Naive thymus-derived CD4-positive, alpha-beta T cell (primary cell): ENCODE results near the gene COL1A2. TPM values are rescaled to one million over a fixed set of nuclear protein-coding genes. Genes with fewer than 3 reads are reported as not detected.

Source experiments
- ATAC-seq: fragments of 150-1000 bp; cut with Tn5 transposase; 2 replicates; pipeline ENCODE4 v1.10.0; 2021; ENCODE audit warnings: mild to moderate bottlenecking, moderate library complexity
- CTCF ChIA-PET: fragments of 350-600 bp; sonication (Branson Sonifier 250); formaldehyde crosslinking; loops from one replicate; lab custom pipeline; 2021; ENCODE audit warnings: antibody characterized with exemption; lab: Charles Lee
- POLR2A ChIA-PET: fragments of 350-600 bp; sonication (Branson Sonifier 250); formaldehyde crosslinking; loops from one replicate; lab custom pipeline; 2021; ENCODE audit warnings: antibody characterized with exemption, inconsistent platforms; lab: Charles Lee
- DNase-seq, 9 donors: peaks; one replicate each; pipeline versions ENCODE4 v3.0.0 to v3.0.0-alpha.2; 2020 to 2022; ENCODE audit warnings: mixed read lengths in 1 of 9
- H3K27ac ChIP-seq: one replicate; pipeline ENCODE4 v1.7.0; 2013; ENCODE audit warnings: mild to moderate bottlenecking, low read depth, low read length, moderate library complexity
- H3K27me3 ChIP-seq, 2 donors: one replicate each; pipeline ENCODE4 v1.7.0; 2013; ENCODE audit warnings: low read length in 2 of 2, mild to moderate bottlenecking in 2 of 2, moderate library complexity in 2 of 2; ENCODE audit not compliant: control insufficient read depth in 2 of 2, insufficient read depth in 2 of 2
- H3K36me3 ChIP-seq, 3 experiments: 1 replicate in 2 of 3; 2 replicates in 1 of 3; pipeline ENCODE4 v1.7.0; 2013; ENCODE audit warnings: low read length in 3 of 3, mild to moderate bottlenecking in 3 of 3, moderate library complexity in 1 of 3; ENCODE audit not compliant: insufficient read depth in 3 of 3, control insufficient read depth in 2 of 3
- H3K4me1 ChIP-seq, 2 donors: one replicate each; pipeline ENCODE4 v1.7.0; 2013; ENCODE audit warnings: low read length in 2 of 2, mild to moderate bottlenecking in 2 of 2, moderate library complexity in 1 of 2; ENCODE audit not compliant: control insufficient read depth in 2 of 2, insufficient read depth in 2 of 2
- H3K4me3 ChIP-seq: 2 replicates; pipeline ENCODE4 v1.7.0; 2013; ENCODE audit warnings: mild to moderate bottlenecking, low read length
- H3K9me3 ChIP-seq, 3 experiments: 1 replicate in 2 of 3; 2 replicates in 1 of 3; pipeline ENCODE4 v1.7.0; 2013; ENCODE audit warnings: low read length in 3 of 3; ENCODE audit not compliant: control insufficient read depth in 2 of 3
- H3K27ac Mint-ChIP-seq, 9 donors: one replicate each; pipeline ENCODE4 v1.8.0; 2020 to 2022; ENCODE audit warnings: mixed read lengths in 9 of 9, mild to moderate bottlenecking in 8 of 9, moderate library complexity in 5 of 9, inconsistent platforms in 2 of 9
- H3K27me3 Mint-ChIP-seq, 5 donors: one replicate each; pipeline ENCODE4 v1.8.0; 2021 to 2022; ENCODE audit warnings: mixed read lengths in 5 of 5, mild to moderate bottlenecking in 1 of 5
- H3K36me3 Mint-ChIP-seq, 5 donors: one replicate each; pipeline ENCODE4 v1.8.0; 2020 to 2022; ENCODE audit warnings: mixed read lengths in 5 of 5, mild to moderate bottlenecking in 3 of 5, inconsistent platforms in 1 of 5
- H3K4me1 Mint-ChIP-seq, 7 donors: one replicate each; pipeline ENCODE4 v1.8.0; 2020 to 2022; ENCODE audit warnings: mixed read lengths in 7 of 7, mild to moderate bottlenecking in 3 of 7, inconsistent platforms in 1 of 7
- H3K4me3 Mint-ChIP-seq, 10 donors: one replicate each; pipeline ENCODE4 v1.8.0; 2020 to 2022; ENCODE audit warnings: mild to moderate bottlenecking in 10 of 10, mixed read lengths in 10 of 10, moderate library complexity in 6 of 10, inconsistent platforms in 2 of 10
- H3K9me3 Mint-ChIP-seq, 11 donors: one replicate each; pipeline ENCODE4 v1.8.0; 2020 to 2022; ENCODE audit warnings: mixed read lengths in 11 of 11, mild to moderate bottlenecking in 4 of 11, inconsistent platforms in 1 of 11, moderate library complexity in 1 of 11
- intact Hi-C, 2 donors: fragments of 100-400 bp; cut with micrococcal nuclease; formaldehyde crosslinking; loops; one replicate each; pipeline ENCODE4 v1.15.1; 2023
- polyA plus RNA-seq, 2 donors: library from polyadenylated mRNA; unstranded; fragments of 300-500 nt; fragmentation: Illumina TruSeq; gene quantifications; one replicate each; pipeline ENCODE4 v1.2.3, GENCODE V29; 2021
- total RNA-seq, 6 experiments: library from RNA in 5 of 6; stranded (reverse) in 5 of 6; gene quantifications; 1 replicate in 5 of 6; 2 replicates in 1 of 6; pipeline ENCODE4 v1.2.3 and lab custom pipeline; 2021 to 2026

COL1A2 gene
- total and polyA plus RNA-seq, 7 experiments from 2014 or later: 0.32 to 5.7 (median 0.41) TPM; not detected in 4

DNA sequence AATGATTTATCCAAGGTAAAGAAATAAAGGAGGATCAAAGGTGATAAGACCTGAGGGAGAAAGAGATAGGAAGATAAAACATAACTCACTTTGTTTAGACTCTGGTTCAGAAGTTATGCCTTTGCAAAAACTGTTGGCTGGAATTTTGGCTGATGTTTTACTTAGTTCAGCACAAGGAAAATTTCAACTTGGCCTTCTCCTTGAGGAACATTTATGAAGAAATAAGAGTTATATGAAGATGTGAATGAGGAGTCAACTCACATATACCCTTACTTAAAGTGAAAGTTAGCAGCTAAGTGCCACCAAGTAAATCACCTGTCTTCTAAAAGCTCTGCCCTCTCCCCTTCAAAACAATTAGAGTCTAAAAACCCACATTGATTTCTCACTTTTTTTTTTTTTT is 39.7 kb upstream of the COL1A2 start:
- no peaks in the 10 kb centered on the region for H3K36me3 Mint-ChIP-seq

GRCh38 chr7:94355454-94355853 is 39.2 kb upstream of the COL1A2 start:
- Mint-ChIP-seq H3K4me1 (no peaks in the 10 kb centered on the region), H3K27me3 (peaks cover 2 to 34% (median 6%) of the 10 kb centered on the region in 5 donors), H3K4me3 (no peak overlapping the region), H3K36me3 (no peaks in the 10 kb centered on the region), H3K27ac (no peak overlapping the region), H3K9me3 (peaks cover 0 to 17% (median 0%) of the 10 kb centered on the region in 11 donors)
- Histone ChIP-seq H3K27me3 (no peaks in the 10 kb centered on the region), H3K27ac (no peak overlapping the region), H3K36me3 (no peaks in the 10 kb centered on the region), H3K4me3 (no peak overlapping the region), H3K4me1 (no peaks in the 10 kb centered on the region), H3K9me3 (no peaks in the 10 kb centered on the region)
- ChIA-PET POLR2A (no interaction called here), CTCF (no interaction called here)
- DNase-seq (no peak), ATAC-seq (no peak)
- intact Hi-C loops: no loop called here

More for the DNA sequence above, 39.7 kb upstream of the COL1A2 start:
- Mint-ChIP-seq H3K27me3 (peaks cover 2 to 34% (median 6%) of the 10 kb centered on the region in 5 donors), H3K9me3 (peaks cover 0 to 17% (median 0%) of the 10 kb centered on the region in 11 donors), H3K4me3 (no peak overlapping the region), H3K4me1 (no peaks in the 10 kb centered on the region), H3K27ac (no peak overlapping the region)
- DNase-seq (no peak), ATAC-seq (no peak)
- Histone ChIP-seq H3K4me1 (no peaks in the 10 kb centered on the region), H3K9me3 (no peaks in the 10 kb centered on the region), H3K27ac (no peak overlapping the region), H3K27me3 (no peaks in the 10 kb centered on the region), H3K36me3 (no peaks in the 10 kb centered on the region), H3K4me3 (no peak overlapping the region)
- ChIA-PET CTCF (no interaction called here), POLR2A (no interaction called here)
- intact Hi-C loops: no loop called here

DNA sequence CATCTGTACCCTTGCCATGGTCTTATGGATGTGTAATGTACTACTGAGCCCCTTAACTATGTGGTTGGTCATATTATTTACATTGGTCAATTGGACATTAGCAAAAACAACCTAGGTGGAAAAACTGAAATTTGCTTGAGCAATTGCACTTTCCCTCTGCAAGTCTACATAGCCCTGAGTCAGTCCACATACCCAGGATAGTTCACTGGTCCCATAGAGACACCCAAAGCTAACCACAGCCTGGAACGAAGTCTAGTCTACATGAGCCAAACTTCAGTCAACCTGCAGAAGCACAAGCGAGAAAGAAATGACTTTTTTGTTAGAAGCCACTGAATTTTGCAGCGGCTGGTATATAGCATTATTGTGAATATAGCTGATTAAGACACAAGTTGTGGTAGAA is 37.6 kb upstream of the COL1A2 start:
- no peak for DNase-seq
- no peak overlapping the region for H3K4me3 ChIP-seq
- no peaks in the 10 kb centered on the region for H3K9me3 ChIP-seq
- ATAC-seq: no peak
- H3K27me3 ChIP-seq: no peaks in the 10 kb centered on the region
- Mint-ChIP-seq H3K36me3 (no peaks in the 10 kb centered on the region), H3K4me3 (no peak overlapping the region), H3K9me3 (peaks cover 0 to 17% (median under 1%) of the 10 kb centered on the region in 11 donors), H3K27ac (no peak overlapping the region), H3K27me3 (peaks cover 5 to 40% (median 6%) of the 10 kb centered on the region in 5 donors), H3K4me1 (no peaks in the 10 kb centered on the region)
- ChIA-PET CTCF (no interaction called here), POLR2A (no interaction called here)
- intact Hi-C loops: no loop called here
- H3K27ac ChIP-seq: no peak overlapping the region
- no peaks in the 10 kb centered on the region for H3K36me3 ChIP-seq
- no peaks in the 10 kb centered on the region for H3K4me1 ChIP-seq

DNA sequence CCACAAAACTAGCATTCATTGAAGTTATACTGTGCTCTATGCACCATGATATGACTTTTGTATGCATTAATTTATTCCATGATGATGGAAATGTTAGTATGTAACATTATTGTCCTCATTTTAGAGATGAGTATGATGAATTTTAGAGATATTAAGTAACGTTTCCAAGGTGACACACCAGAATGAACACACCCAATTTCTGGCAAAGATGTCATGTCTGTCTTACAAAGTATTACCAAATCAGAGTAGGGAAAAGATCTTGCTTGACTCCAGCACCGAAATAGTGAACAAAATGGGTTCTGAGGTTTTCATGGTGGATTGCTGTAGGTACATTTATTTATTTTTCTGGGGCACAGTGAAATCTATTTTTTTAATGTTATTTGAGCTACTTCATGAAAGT is 33.8 kb upstream of the COL1A2 start:
- CTCF ChIA-PET: no interaction called here
- POLR2A ChIA-PET: no interaction called here
- Histone ChIP-seq H3K27ac (no peak overlapping the region), H3K27me3 (no peaks in the 10 kb centered on the region), H3K4me1 (no peaks in the 10 kb centered on the region), H3K4me3 (no peak overlapping the region), H3K9me3 (no peaks in the 10 kb centered on the region), H3K36me3 (no peaks in the 10 kb centered on the region)
- Mint-ChIP-seq H3K36me3 (no peaks in the 10 kb centered on the region), H3K27ac (no peak overlapping the region), H3K4me3 (no peak overlapping the region), H3K4me1 (no peaks in the 10 kb centered on the region), H3K27me3 (peaks cover 6 to 33% (median 10%) of the 10 kb centered on the region in 5 donors), H3K9me3 (peaks cover 0 to 9% (median 3%) of the 10 kb centered on the region in 11 donors)
- DNase-seq: no peak
- no peak for ATAC-seq
- intact Hi-C loops: no loop called here

DNA sequence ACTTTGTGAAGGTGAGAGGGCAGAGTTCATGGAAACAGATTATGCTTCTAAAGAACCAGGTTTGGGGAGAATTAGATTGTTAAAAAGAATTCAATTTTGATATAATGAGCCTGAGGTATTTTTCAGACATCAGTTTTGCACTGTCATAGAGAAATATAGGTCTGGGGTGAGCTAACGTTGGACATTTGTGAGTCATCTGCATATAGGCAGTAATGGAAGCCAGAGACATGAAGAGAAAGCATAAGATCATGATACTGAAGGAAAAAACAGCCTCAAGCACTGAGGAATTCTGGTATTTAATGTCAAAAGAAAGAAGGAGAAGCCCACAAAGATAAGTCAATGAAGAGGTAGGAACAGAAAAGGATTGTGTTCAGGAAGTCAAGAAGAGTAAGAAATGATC is 32.4 kb upstream of the COL1A2 start:
- Histone ChIP-seq H3K36me3 (no peaks in the 10 kb centered on the region), H3K27ac (no peak overlapping the region), H3K4me3 (no peak overlapping the region), H3K4me1 (no peaks in the 10 kb centered on the region), H3K27me3 (no peaks in the 10 kb centered on the region), H3K9me3 (no peaks in the 10 kb centered on the region)
- peaks cover 6 to 24% (median 14%) of the 10 kb centered on the region in 5 donors for H3K27me3 Mint-ChIP-seq
- DNase-seq (no peak), ATAC-seq (no peak)
- CTCF ChIA-PET: no interaction called here
- no peak overlapping the region for H3K4me3 Mint-ChIP-seq
- peaks cover 0 to 9% (median 3%) of the 10 kb centered on the region in 11 donors for H3K9me3 Mint-ChIP-seq
- intact Hi-C loops: no loop called here
- no peaks in the 10 kb centered on the region for H3K4me1 Mint-ChIP-seq
- POLR2A ChIA-PET: no interaction called here
- no peaks in the 10 kb centered on the region for H3K36me3 Mint-ChIP-seq
- no peak overlapping the region for H3K27ac Mint-ChIP-seq

GRCh38 chr7:94364816-94365215 is 29.9 kb upstream of the COL1A2 start:
- no peak for DNase-seq
- Histone ChIP-seq H3K27ac (no peak overlapping the region), H3K9me3 (no peaks in the 10 kb centered on the region), H3K36me3 (no peaks in the 10 kb centered on the region), H3K4me1 (no peaks in the 10 kb centered on the region), H3K4me3 (no peak overlapping the region), H3K27me3 (no peaks in the 10 kb centered on the region)
- H3K4me3 Mint-ChIP-seq: no peak overlapping the region
- H3K4me1 Mint-ChIP-seq: no peaks in the 10 kb centered on the region
- intact Hi-C loops: no loop called here
- H3K27me3 Mint-ChIP-seq: peaks cover 0 to 17% (median 16%) of the 10 kb centered on the region in 5 donors
- ChIA-PET POLR2A (no interaction called here), CTCF (no interaction called here)
- H3K36me3 Mint-ChIP-seq: no peaks in the 10 kb centered on the region
- H3K9me3 Mint-ChIP-seq: peaks cover 0 to 5% (median 0%) of the 10 kb centered on the region in 11 donors
- no peak overlapping the region for H3K27ac Mint-ChIP-seq
- no peak for ATAC-seq

GRCh38 chr7:94366163-94366562 is 28.5 kb upstream of the COL1A2 start:
- DNase-seq: no peak
- Histone ChIP-seq H3K36me3 (no peaks in the 10 kb centered on the region), H3K27me3 (no peaks in the 10 kb centered on the region), H3K4me3 (no peak overlapping the region), H3K4me1 (no peaks in the 10 kb centered on the region), H3K27ac (no peak overlapping the region), H3K9me3 (no peaks in the 10 kb centered on the region)
- ChIA-PET POLR2A (no interaction called here), CTCF (no interaction called here)
- Mint-ChIP-seq H3K9me3 (peaks cover 0 to 5% (median 0%) of the 10 kb centered on the region in 11 donors), H3K36me3 (no peaks in the 10 kb centered on the region), H3K27ac (no peak overlapping the region), H3K4me3 (no peak overlapping the region), H3K4me1 (no peaks in the 10 kb centered on the region), H3K27me3 (peaks cover 0 to 17% (median 9%) of the 10 kb centered on the region in 5 donors)
- intact Hi-C loops: no loop called here
- ATAC-seq: no peak
